Measurements from ENCODE around the gene PHLDA2.

PHLDA2 gene

GRCh38 chr11:2901854-2902783 lies 27.1 kb downstream of the PHLDA2 start:
- DNase-seq, result peak; percentile 88
- no peak for TF ChIP-seq CTCF (IDR thresholded peaks at IDR 0.05; ENCODE audit: low read depth, low read length)
- H3K27me3 ChIP-seq, result no peaks in the 10 kb centered on the region
- H3K9me3 ChIP-seq, result no peaks in the 10 kb centered on the region
- H3K4me1 ChIP-seq, result no peaks in the 10 kb centered on the region
- H3K36me3 ChIP-seq, result no peaks in the 10 kb centered on the region
- H3K4me3 ChIP-seq (ENCODE audit: low read depth, low read length), result peak overlapping the region; percentile 54

GRCh38 chr11:2901196-2901796 lies 27.9 kb downstream of the PHLDA2 start:
- Histone ChIP-seq H3K27me3 (no peaks in the 10 kb centered on the region), H3K36me3 (no peaks in the 10 kb centered on the region), H3K4me3 (ENCODE audit: low read depth, low read length) (peak overlapping the region; percentile 41; the same call in 1 of the 2 replicates), H3K9me3 (no peaks in the 10 kb centered on the region), H3K4me1 (no peaks in the 10 kb centered on the region)
- no peak for DNase-seq
- TF ChIP-seq CTCF (IDR thresholded peaks at IDR 0.05; ENCODE audit: low read depth, low read length), result no peak

- no peaks in the 10 kb centered on the region for H3K4me1 ChIP-seq
- no peak for DNase-seq
- no peaks in the 10 kb centered on the region for H3K9me3 ChIP-seq
Measured at GRCh38 chr11:2899080-2899783, 30.0 kb downstream of the PHLDA2 start.

GRCh38 chr11:2898366-2899079 lies 30.7 kb downstream of the PHLDA2 start:
- H3K9me3 ChIP-seq, result no peaks in the 10 kb centered on the region
- H3K4me3 ChIP-seq (ENCODE audit: low read depth, low read length), result no peak overlapping the region
- TF ChIP-seq CTCF (IDR thresholded peaks at IDR 0.05; ENCODE audit: low read depth, low read length), result no peak
- no peaks in the 10 kb centered on the region for H3K27me3 ChIP-seq
- H3K36me3 ChIP-seq, result no peaks in the 10 kb centered on the region
- no peak for DNase-seq
- H3K4me1 ChIP-seq, result no peaks in the 10 kb centered on the region

More at GRCh38 chr11:2899080-2899783, 30.0 kb downstream of the PHLDA2 start:
- Histone ChIP-seq H3K4me3 (ENCODE audit: low read depth, low read length) (no peak overlapping the region), H3K27me3 (no peaks in the 10 kb centered on the region), H3K36me3 (no peaks in the 10 kb centered on the region)
- TF ChIP-seq CTCF (IDR thresholded peaks at IDR 0.05; ENCODE audit: low read depth, low read length), result no peak

- Histone ChIP-seq H3K27me3 (no peaks in the 10 kb centered on the region), H3K36me3 (no peaks in the 10 kb centered on the region), H3K4me3 (ENCODE audit: low read depth, low read length) (no peak overlapping the region), H3K4me1 (no peaks in the 10 kb centered on the region), H3K9me3 (no peaks in the 10 kb centered on the region)
- DNase-seq, result no peak
- no peak for TF ChIP-seq CTCF (IDR thresholded peaks at IDR 0.05; ENCODE audit: low read depth, low read length)
Measured at GRCh38 chr11:2897048-2897447, 32.2 kb downstream of the PHLDA2 start.
